Panc1 (cell line): ENCODE data around the gene SLC66A2.

Source experiments
- POLR2AphosphoS5 ChIP-seq: IDR thresholded peaks from 2 replicates; pipeline ENCODE4 v1.6.1; 2012; ENCODE audit warnings: mild to moderate bottlenecking, low read depth, low read length, moderate library complexity
- TCF7L2 ChIP-seq: IDR thresholded peaks from 2 replicates; pipeline ENCODE4 v1.6.1; 2011; ENCODE audit warnings: mild to moderate bottlenecking, low read depth, low read length, inconsistent platforms
- TF ChIP-seq, protein P1 (sequence below): fragments of 450-650 bp; IDR thresholded peaks from 2 replicates; pipeline ENCODE4 v1.5.1; 2017; ENCODE audit warnings: mild to moderate bottlenecking
- TF ChIP-seq, protein P2 (sequence below), 2 experiments: IDR thresholded peaks; 2 replicates each; pipeline ENCODE4 v1.6.1; 2011 to 2012; ENCODE audit warnings: low read depth in 2 of 2, control low read depth in 1 of 2, low read length in 1 of 2, mild to moderate bottlenecking in 1 of 2, moderate library complexity in 1 of 2; ENCODE audit not compliant: insufficient read depth in 1 of 2

DNA sequence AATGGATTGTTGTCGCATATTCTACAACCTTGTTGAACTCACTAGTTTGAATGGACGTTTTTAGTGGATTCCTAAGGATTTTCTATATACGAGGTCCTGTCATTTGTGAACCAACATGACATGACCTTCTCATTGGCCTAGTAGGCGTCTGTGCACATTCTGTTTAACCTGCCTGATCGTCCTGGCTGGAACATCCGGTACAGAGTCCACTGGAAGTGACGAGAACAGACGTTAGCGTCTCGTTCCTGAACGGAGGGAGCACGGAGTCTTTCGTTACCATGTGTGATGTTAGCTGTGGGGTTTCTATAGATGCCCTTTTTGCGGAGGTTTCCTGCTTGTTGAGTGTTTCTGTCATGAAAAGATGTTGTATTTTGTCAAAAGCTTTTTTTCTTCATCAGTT, 61.9 kb downstream of the SLC66A2 start:
- TF ChIP-seq, protein P1, sequence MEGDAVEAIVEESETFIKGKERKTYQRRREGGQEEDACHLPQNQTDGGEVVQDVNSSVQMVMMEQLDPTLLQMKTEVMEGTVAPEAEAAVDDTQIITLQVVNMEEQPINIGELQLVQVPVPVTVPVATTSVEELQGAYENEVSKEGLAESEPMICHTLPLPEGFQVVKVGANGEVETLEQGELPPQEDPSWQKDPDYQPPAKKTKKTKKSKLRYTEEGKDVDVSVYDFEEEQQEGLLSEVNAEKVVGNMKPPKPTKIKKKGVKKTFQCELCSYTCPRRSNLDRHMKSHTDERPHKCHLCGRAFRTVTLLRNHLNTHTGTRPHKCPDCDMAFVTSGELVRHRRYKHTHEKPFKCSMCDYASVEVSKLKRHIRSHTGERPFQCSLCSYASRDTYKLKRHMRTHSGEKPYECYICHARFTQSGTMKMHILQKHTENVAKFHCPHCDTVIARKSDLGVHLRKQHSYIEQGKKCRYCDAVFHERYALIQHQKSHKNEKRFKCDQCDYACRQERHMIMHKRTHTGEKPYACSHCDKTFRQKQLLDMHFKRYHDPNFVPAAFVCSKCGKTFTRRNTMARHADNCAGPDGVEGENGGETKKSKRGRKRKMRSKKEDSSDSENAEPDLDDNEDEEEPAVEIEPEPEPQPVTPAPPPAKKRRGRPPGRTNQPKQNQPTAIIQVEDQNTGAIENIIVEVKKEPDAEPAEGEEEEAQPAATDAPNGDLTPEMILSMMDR = no peak
- TF ChIP-seq TCF7L2 (no peak), POLR2AphosphoS5 (no peak)
- TF ChIP-seq, protein P2, sequence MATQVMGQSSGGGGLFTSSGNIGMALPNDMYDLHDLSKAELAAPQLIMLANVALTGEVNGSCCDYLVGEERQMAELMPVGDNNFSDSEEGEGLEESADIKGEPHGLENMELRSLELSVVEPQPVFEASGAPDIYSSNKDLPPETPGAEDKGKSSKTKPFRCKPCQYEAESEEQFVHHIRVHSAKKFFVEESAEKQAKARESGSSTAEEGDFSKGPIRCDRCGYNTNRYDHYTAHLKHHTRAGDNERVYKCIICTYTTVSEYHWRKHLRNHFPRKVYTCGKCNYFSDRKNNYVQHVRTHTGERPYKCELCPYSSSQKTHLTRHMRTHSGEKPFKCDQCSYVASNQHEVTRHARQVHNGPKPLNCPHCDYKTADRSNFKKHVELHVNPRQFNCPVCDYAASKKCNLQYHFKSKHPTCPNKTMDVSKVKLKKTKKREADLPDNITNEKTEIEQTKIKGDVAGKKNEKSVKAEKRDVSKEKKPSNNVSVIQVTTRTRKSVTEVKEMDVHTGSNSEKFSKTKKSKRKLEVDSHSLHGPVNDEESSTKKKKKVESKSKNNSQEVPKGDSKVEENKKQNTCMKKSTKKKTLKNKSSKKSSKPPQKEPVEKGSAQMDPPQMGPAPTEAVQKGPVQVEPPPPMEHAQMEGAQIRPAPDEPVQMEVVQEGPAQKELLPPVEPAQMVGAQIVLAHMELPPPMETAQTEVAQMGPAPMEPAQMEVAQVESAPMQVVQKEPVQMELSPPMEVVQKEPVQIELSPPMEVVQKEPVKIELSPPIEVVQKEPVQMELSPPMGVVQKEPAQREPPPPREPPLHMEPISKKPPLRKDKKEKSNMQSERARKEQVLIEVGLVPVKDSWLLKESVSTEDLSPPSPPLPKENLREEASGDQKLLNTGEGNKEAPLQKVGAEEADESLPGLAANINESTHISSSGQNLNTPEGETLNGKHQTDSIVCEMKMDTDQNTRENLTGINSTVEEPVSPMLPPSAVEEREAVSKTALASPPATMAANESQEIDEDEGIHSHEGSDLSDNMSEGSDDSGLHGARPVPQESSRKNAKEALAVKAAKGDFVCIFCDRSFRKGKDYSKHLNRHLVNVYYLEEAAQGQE (IDR thresholded peaks at IDR 0.05; ENCODE audit: insufficient read depth in 1 of 2, low read depth in 2 of 2, low read length in 1 of 2) = no peak
